Measurements from ENCODE around the gene KDM4C. TPM values are rescaled to one million over a fixed set of nuclear protein-coding genes. Genes with fewer than 3 reads are reported as not detected.
"Not testable (repeated sequence)": the region's sequence is repeated elsewhere in the genome, so short reads cannot be mapped to it uniquely, and the experiment has no call there.

KDM4C gene
- total RNA-seq, 1 donor from 2014 or later, result 11.1 TPM

- H3K27ac ChIP-seq, result no peak overlapping the region
- TF ChIP-seq EZH2 (IDR thresholded peaks at IDR 0.05) (no peak), EZH2phosphoT487 (IDR thresholded peaks at IDR 0.05) (no peak), CTCF (IDR thresholded peaks at IDR 0.05) (no peak)
- H4K20me1 ChIP-seq (ENCODE audit: low read depth), result no peaks in the 10 kb centered on the region
- H3K4me3 ChIP-seq, result no peak overlapping the region
- Mint-ChIP-seq H3K4me1 (no peaks in the 10 kb centered on the region), H3K27ac (no peak overlapping the region), H3K4me3 (no peak overlapping the region), H3K36me3 (no peaks in the 10 kb centered on the region), H3K9me3 (no peaks in the 10 kb centered on the region), H3K27me3 (ENCODE audit: insufficient read depth, low read depth) (no peaks in the 10 kb centered on the region)
- H3K4me2 ChIP-seq, result no peak overlapping the region
- H3K4me1 ChIP-seq, result no peaks in the 10 kb centered on the region
- H3K79me2 ChIP-seq (ENCODE audit: low read depth), result no peaks in the 10 kb centered on the region
- no peaks in the 10 kb centered on the region for H3F3A ChIP-seq (ENCODE audit: low read depth)
- no peaks in the 10 kb centered on the region for H3K9me3 ChIP-seq (ENCODE audit: low read depth)
- DNase-seq (ENCODE audit: low spot score), result no peak
- H3K9ac ChIP-seq, result no peak overlapping the region
- H3K36me3 ChIP-seq, result no peaks in the 10 kb centered on the region
- no peaks in the 10 kb centered on the region for H3K27me3 ChIP-seq
- no peak overlapping the region for H2AFZ ChIP-seq (replicated peaks)
These were observed 45.7 kb upstream of the KDM4C start for GRCh38 chr9:6712041-6712440.

- Histone ChIP-seq H4K20me1 (ENCODE audit: low read depth) (no peaks in the 10 kb centered on the region), H3K4me1 (no peaks in the 10 kb centered on the region), H3K36me3 (no peaks in the 10 kb centered on the region), H3K9ac (no peak overlapping the region), H3K27me3 (no peaks in the 10 kb centered on the region), H3K4me3 (no peak overlapping the region), H3K27ac (no peak overlapping the region), H3K9me3 (ENCODE audit: low read depth) (no peaks in the 10 kb centered on the region), H2AFZ (replicated peaks) (no peak overlapping the region), H3K79me2 (ENCODE audit: low read depth) (no peaks in the 10 kb centered on the region), H3F3A (ENCODE audit: low read depth) (no peaks in the 10 kb centered on the region), H3K4me2 (no peak overlapping the region)
- H3K4me3 Mint-ChIP-seq, result no peak overlapping the region
- H3K36me3 Mint-ChIP-seq, result no peaks in the 10 kb centered on the region
- DNase-seq (ENCODE audit: low spot score), result no peak
- no peaks in the 10 kb centered on the region for H3K9me3 Mint-ChIP-seq
- no peak overlapping the region for H3K27ac Mint-ChIP-seq
- H3K4me1 Mint-ChIP-seq, result no peaks in the 10 kb centered on the region
- TF ChIP-seq EZH2phosphoT487 (IDR thresholded peaks at IDR 0.05), result no peak
- no peak for TF ChIP-seq CTCF (IDR thresholded peaks at IDR 0.05)
- TF ChIP-seq EZH2 (IDR thresholded peaks at IDR 0.05), result no peak
- H3K27me3 Mint-ChIP-seq (ENCODE audit: insufficient read depth, low read depth), result peaks cover 2% of the 10 kb centered on the region
These were observed 43.6 kb upstream of the KDM4C start for GRCh38 chr9:6714176-6714575.

DNA sequence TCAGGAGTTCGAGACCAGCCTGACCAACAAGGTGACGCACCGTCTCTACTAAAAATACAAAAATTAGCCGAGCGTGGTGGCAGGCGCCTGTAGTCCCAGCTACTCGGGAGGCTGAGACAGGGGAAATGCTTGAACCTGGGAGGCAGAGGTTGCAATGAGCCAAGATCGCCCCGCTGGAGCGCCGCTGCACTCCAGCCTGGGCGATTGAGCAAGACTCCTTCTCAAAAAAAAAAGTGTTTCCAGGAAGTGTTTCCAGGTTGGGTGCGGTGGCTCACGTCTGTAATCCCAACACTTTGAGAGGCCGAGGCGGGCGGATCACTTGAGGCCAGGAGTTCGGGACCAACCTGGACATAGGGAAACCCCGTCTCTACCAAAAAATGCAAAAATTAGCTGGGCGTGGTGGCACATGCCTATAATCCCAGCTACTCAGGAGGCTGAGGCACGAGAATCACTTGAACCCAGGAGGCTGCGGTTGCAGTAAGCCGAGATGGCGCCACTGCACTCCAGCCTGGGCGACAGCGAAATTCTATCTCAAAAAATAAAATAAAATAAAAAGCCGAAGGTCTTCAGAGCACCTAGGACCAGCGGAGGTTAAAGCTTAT, 42.5 kb upstream of the KDM4C start:
- not testable (repeated sequence) for H3K36me3 ChIP-seq, H3K27ac Mint-ChIP-seq

DNA sequence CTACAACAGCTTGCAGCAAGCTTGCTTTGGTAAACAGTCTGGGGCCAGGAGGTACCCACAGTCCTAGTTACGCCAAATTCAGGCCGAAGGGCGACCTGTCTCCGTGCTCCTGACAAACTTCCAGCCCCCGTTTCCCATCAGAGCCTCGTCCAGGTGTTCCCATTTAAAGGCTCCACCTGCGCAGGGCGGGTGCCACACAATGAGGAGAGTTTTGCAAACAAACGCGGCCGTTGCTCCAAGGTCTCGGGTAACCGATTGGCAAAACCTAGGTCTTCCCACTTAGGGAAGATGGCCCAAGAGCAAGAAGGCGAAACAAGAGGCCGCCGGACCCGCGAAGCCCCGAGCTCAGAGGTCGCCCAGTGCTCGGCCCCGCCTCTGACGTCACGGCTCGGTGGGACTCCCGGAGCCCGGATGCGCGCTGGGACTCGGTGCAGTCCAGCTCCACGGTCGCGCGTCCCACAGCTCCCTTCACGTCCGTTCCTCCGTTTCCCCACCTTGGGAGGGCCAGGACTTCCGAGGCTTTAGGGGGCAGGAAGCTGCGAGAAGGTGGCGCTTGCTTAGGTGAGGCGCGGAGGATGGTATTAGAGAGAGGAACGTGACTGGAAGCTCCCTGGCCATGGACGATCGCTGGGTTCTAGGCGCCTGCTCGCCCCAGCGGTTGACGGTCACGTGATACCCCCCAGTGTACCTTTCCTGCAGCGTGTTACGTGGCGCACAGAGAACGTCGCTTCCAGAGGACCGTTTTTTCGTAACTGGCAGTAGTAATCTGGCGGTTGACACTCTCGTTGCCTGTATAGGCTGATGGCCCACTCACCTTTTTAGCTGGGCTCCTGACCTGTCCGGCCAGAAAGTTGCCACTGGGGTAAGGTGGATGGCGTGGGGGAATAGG, 41.8 kb upstream of the KDM4C start:
- Histone ChIP-seq H3K27ac (no peak overlapping the region), H3K36me3 (no peaks in the 10 kb centered on the region), H3K9ac (no peak overlapping the region), H2AFZ (replicated peaks) (no peak overlapping the region), H3K4me1 (no peaks in the 10 kb centered on the region), H4K20me1 (ENCODE audit: low read depth) (no peaks in the 10 kb centered on the region), H3K9me3 (ENCODE audit: low read depth) (no peaks in the 10 kb centered on the region), H3F3A (ENCODE audit: low read depth) (no peaks in the 10 kb centered on the region), H3K4me2 (no peak overlapping the region), H3K4me3 (no peak overlapping the region), H3K79me2 (ENCODE audit: low read depth) (no peaks in the 10 kb centered on the region), H3K27me3 (no peaks in the 10 kb centered on the region)
- Mint-ChIP-seq H3K4me1 (no peaks in the 10 kb centered on the region), H3K4me3 (no peak overlapping the region), H3K27me3 (ENCODE audit: insufficient read depth, low read depth) (peaks cover 2% of the 10 kb centered on the region), H3K36me3 (no peaks in the 10 kb centered on the region), H3K27ac (no peak overlapping the region), H3K9me3 (no peaks in the 10 kb centered on the region)
- DNase-seq (ENCODE audit: low spot score), result no peak
- no peak for TF ChIP-seq EZH2 (IDR thresholded peaks at IDR 0.05)
- TF ChIP-seq EZH2phosphoT487 (IDR thresholded peaks at IDR 0.05), result no peak
- TF ChIP-seq CTCF (IDR thresholded peaks at IDR 0.05), result no peak

More for the DNA sequence above, 42.5 kb upstream of the KDM4C start:
- not testable (repeated sequence) for H2AFZ ChIP-seq (replicated peaks); H4K20me1 ChIP-seq (ENCODE audit: low read depth); H3K9me3 Mint-ChIP-seq; DNase-seq (ENCODE audit: low spot score); H3K4me2 ChIP-seq; H3K79me2 ChIP-seq (ENCODE audit: low read depth); H3K4me3 Mint-ChIP-seq; H3K9me3 ChIP-seq (ENCODE audit: low read depth); H3K9ac ChIP-seq; H3K27ac ChIP-seq; H3K4me1 ChIP-seq; H3K4me3 ChIP-seq; H3F3A ChIP-seq (ENCODE audit: low read depth); H3K27me3 Mint-ChIP-seq (ENCODE audit: insufficient read depth, low read depth); H3K27me3 ChIP-seq; H3K4me1 Mint-ChIP-seq; H3K36me3 Mint-ChIP-seq

All from neural progenitor cell (in vitro differentiated cells).